Keratinocyte (primary cell): Measurements from ENCODE around the gene NUAK2. TPM values are rescaled to one million over a fixed set of nuclear protein-coding genes. Genes with fewer than 3 reads are reported as not detected.

ENCODE experiments used
- DNase-seq: peaks from one replicate; pipeline ENCODE4 v3.0.0-alpha.2; 2011; ENCODE audit warnings: low read depth, missing footprints, low spot score
- FAIRE-seq: peaks from 2 replicates; lab custom pipeline; 2011; peaks lifted over from hg19 to GRCh38; lab: Jason Lieb, UNC
- H2AFZ ChIP-seq: 2 replicates; pipeline ENCODE4 v1.6.0; 2012; ENCODE audit warnings: low read length, control low read depth, inconsistent platforms; ENCODE audit not compliant: control insufficient read depth
- H3K27ac ChIP-seq: 2 replicates; pipeline ENCODE4 v1.5.1; 2011; ENCODE audit warnings: low read length; ENCODE audit not compliant: control insufficient read depth, insufficient read depth
- H3K27me3 ChIP-seq: 3 replicates; pipeline ENCODE4 v1.6.0; 2011; ENCODE audit warnings: low read length; ENCODE audit not compliant: control insufficient read depth, insufficient read depth; ENCODE audit errors: extremely low read depth
- H3K36me3 ChIP-seq, 2 experiments: 2 replicates in 1 of 2; 3 replicates in 1 of 2; pipeline ENCODE4 v1.5.1; 2011; ENCODE audit warnings: low read length in 2 of 2, mild to moderate bottlenecking in 1 of 2; ENCODE audit not compliant: control insufficient read depth in 2 of 2, insufficient read depth in 2 of 2; ENCODE audit errors: extremely low read depth in 1 of 2
- H3K4me1 ChIP-seq: 3 replicates; pipeline ENCODE4 v1.5.1; 2011; ENCODE audit warnings: low read length; ENCODE audit not compliant: control insufficient read depth, insufficient read depth; ENCODE audit errors: extremely low read depth
- H3K4me2 ChIP-seq: 3 replicates; pipeline ENCODE4 v1.6.0; 2011; ENCODE audit warnings: low read depth, low read length; ENCODE audit not compliant: control insufficient read depth, insufficient read depth; ENCODE audit errors: extremely low read depth
- H3K4me3 ChIP-seq, 3 experiments: fragments of 200-600 bp in 1 of 3; sonication (generic) in 1 of 3; 2 replicates in 2 of 3; 3 replicates in 1 of 3; pipeline ENCODE4 v1.5.1; 2011 to 2016; ENCODE audit warnings: low read length in 3 of 3, mild to moderate bottlenecking in 3 of 3, control low read depth in 2 of 3, inconsistent platforms in 1 of 3, low read depth in 1 of 3, mixed read lengths in 1 of 3, mixed run types in 1 of 3, moderate library complexity in 1 of 3; ENCODE audit not compliant: control insufficient read depth in 2 of 3, insufficient read depth in 2 of 3; ENCODE audit errors: extremely low read depth in 1 of 3
- H3K79me2 ChIP-seq: 2 replicates; pipeline ENCODE4 v1.6.0; 2012; ENCODE audit warnings: low read length; ENCODE audit not compliant: control insufficient read depth, insufficient read depth
- H3K9ac ChIP-seq: 3 replicates; pipeline ENCODE4 v1.6.0; 2011; ENCODE audit warnings: low read length; ENCODE audit not compliant: control insufficient read depth, insufficient read depth; ENCODE audit errors: extremely low read depth
- H3K9me1 ChIP-seq: 3 replicates; pipeline ENCODE4 v1.6.0; 2011; ENCODE audit warnings: low read length; ENCODE audit not compliant: control insufficient read depth, insufficient read depth; ENCODE audit errors: extremely low read depth
- H3K9me3 ChIP-seq: 2 replicates; pipeline ENCODE4 v1.5.1; 2012; ENCODE audit warnings: low read depth, low read length; ENCODE audit not compliant: control insufficient read depth
- H4K20me1 ChIP-seq: 3 replicates; pipeline ENCODE4 v1.6.0; 2011; ENCODE audit warnings: low read length; ENCODE audit not compliant: control insufficient read depth, insufficient read depth; ENCODE audit errors: extremely low read depth
- EZH2 ChIP-seq: IDR thresholded peaks from one replicate; pipeline ENCODE4 v1.6.1; 2012; ENCODE audit warnings: inconsistent platforms, mild to moderate bottlenecking, low read length, moderate library complexity
- dilution Hi-C: fragments of 300-500 bp; cut with MboI; formaldehyde crosslinking; loops from one replicate; pipeline ENCODE4 v1.7.0; 2020; ENCODE audit warnings: low sequenced_read_pairs; ENCODE audit not compliant: extremely low pct_ligation_motif_present
- polyA plus RNA-seq, 5 experiments: library from polyadenylated mRNA; depleted of rRNA in 3 of 5; stranded (reverse) in 3 of 5; stranded (forward) in 1 of 5; unstranded in 1 of 5; fragments of >200 nt; gene quantifications; 1 replicate in 1 of 5; 2 replicates in 3 of 5; 3 replicates in 1 of 5; pipeline versions ENCODE4 v1.2.1 to v1.2.3, GENCODE V29; 2011 to 2012; ENCODE audit warnings: missing spikeins in 2 of 5, low read depth in 1 of 5, low replicate concordance in 1 of 5
- TF ChIP-seq, protein P1 (sequence below), 3 experiments: IDR thresholded peaks in 1 of 3; conservative IDR thresholded peaks in 1 of 3; optimal IDR thresholded peaks in 1 of 3; 2 replicates in 2 of 3; 3 replicates in 1 of 3; pipeline versions ENCODE3 to v1.5.1; 2011; ENCODE audit warnings: low read length in 3 of 3, mild to moderate bottlenecking in 3 of 3, moderate library complexity in 2 of 3, control low read depth in 1 of 3, inconsistent platforms in 1 of 3; ENCODE audit not compliant: insufficient read depth in 2 of 3; ENCODE audit errors: extremely low read depth in 1 of 3

Gene NUAK2
- polyA plus RNA-seq, 1 donor (not counting 4 experiments of a cell fraction or from before 2014, with no cell fraction given): 3.9 TPM

GRCh38 chr1:205262731-205263171, 58.8 kb downstream of the NUAK2 start:
- Histone ChIP-seq H3K27ac (no peak overlapping the region), H3K9me1 (no peaks in the 10 kb centered on the region), H3K79me2 (no peaks in the 10 kb centered on the region), H3K27me3 (peaks cover 4% of the 10 kb centered on the region), H3K4me1 (peaks cover 26% of the 10 kb centered on the region), H2AFZ (no peak overlapping the region), H3K9me3 (no peaks in the 10 kb centered on the region), H3K4me2 (no peak overlapping the region), H3K9ac (no peak overlapping the region), H4K20me1 (peaks cover 4% of the 10 kb centered on the region), H3K36me3 (no peaks in the 10 kb centered on the region), H3K4me3 (no peak overlapping the region)
- DNase-seq (no peak), FAIRE-seq (no peak)
- dilution Hi-C loops: no loop called here
- no peak for TF ChIP-seq EZH2
- TF ChIP-seq, protein P1, sequence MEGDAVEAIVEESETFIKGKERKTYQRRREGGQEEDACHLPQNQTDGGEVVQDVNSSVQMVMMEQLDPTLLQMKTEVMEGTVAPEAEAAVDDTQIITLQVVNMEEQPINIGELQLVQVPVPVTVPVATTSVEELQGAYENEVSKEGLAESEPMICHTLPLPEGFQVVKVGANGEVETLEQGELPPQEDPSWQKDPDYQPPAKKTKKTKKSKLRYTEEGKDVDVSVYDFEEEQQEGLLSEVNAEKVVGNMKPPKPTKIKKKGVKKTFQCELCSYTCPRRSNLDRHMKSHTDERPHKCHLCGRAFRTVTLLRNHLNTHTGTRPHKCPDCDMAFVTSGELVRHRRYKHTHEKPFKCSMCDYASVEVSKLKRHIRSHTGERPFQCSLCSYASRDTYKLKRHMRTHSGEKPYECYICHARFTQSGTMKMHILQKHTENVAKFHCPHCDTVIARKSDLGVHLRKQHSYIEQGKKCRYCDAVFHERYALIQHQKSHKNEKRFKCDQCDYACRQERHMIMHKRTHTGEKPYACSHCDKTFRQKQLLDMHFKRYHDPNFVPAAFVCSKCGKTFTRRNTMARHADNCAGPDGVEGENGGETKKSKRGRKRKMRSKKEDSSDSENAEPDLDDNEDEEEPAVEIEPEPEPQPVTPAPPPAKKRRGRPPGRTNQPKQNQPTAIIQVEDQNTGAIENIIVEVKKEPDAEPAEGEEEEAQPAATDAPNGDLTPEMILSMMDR (optimal IDR thresholded peaks at IDR 0.05 in 1 of 3, IDR thresholded peaks at IDR 0.05 in 1 of 3, conservative IDR thresholded peaks at IDR 0.05 in 1 of 3; ENCODE audit: extremely low read depth in 1 of 3, insufficient read depth in 2 of 3, low read length in 3 of 3): no peak

DNA sequence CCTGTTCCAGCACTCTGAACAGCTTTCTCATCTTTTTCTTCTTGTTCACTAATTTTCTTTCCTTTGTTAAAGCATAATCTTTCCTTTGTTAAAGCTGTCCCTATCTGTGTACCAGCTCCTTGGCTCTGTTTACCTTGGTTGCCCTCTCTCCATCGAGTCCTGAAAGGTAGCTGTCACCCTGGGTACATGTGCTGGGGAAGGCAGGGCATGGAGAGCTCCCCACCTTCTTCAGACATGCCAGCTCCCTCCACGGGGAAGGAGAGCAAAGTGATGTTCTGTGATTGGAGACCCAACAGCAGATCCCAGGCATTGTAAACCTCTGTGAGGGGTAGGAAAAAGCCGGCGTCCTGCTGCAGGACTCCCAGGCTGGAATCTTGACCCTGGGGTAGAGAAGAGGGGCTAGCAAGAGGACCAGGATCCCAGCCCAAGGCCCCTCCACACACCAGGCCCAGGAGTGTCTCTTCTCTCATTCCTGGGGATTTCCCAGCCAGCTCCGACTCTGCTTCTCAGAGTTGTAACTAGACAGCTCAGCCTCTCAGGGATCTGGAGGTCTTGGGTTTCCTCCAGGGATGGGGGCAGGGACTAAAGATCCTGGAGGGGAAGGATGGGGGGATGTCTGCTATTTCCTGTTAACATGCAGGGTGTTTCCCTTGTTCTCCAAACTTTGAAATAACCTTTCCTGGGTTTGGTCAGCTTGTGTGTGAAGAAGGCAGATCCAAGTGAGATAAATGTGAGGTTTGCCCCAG, 59.4 kb downstream of the NUAK2 start:
- H3K9me3 ChIP-seq: no peaks in the 10 kb centered on the region
- peaks cover 26% of the 10 kb centered on the region for H3K4me1 ChIP-seq
- dilution Hi-C loops: no loop called here
- no peak overlapping the region for H2AFZ ChIP-seq
- H3K79me2 ChIP-seq: no peaks in the 10 kb centered on the region
- no peak overlapping the region for H3K4me2 ChIP-seq
- H3K9ac ChIP-seq: no peak overlapping the region
- no peaks in the 10 kb centered on the region for H3K36me3 ChIP-seq
- TF ChIP-seq, protein P1 (optimal IDR thresholded peaks at IDR 0.05 in 1 of 3, IDR thresholded peaks at IDR 0.05 in 1 of 3, conservative IDR thresholded peaks at IDR 0.05 in 1 of 3; ENCODE audit: extremely low read depth in 1 of 3, insufficient read depth in 2 of 3, low read length in 3 of 3): no peak
- TF ChIP-seq EZH2: no peak
- peaks cover 4% of the 10 kb centered on the region for H4K20me1 ChIP-seq
- DNase-seq (no peak), FAIRE-seq (no peak)
- no peak overlapping the region for H3K4me3 ChIP-seq
- peaks cover 4% of the 10 kb centered on the region for H3K27me3 ChIP-seq
- no peak overlapping the region for H3K27ac ChIP-seq
- no peaks in the 10 kb centered on the region for H3K9me1 ChIP-seq
